Measurements from ENCODE around the gene CCNG1. TPM values are rescaled to one million over a fixed set of nuclear protein-coding genes. Genes with fewer than 3 reads are reported as not detected.

Gene CCNG1
- total RNA-seq, 6 donors from 2014 or later = 52.5 to 118 (median 73.8) TPM

DNA sequence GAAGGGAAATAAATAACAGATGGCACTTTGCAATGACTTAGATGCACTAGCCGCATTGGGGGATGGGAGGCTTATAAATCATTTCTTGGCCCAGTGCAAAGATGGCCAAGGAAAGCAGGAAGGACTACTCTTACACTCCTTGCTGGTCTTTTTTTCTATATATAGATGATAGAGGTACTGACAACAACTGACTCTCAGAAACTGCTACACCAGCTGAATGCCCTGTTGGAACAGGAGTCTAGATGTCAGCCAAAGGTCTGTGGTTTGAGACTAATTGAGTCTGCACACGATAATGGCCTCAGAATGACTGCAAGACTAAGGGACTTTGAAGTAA is 1.7 kb downstream of the CCNG1 start:
- DNase-seq (no peak), ATAC-seq (ENCODE audit: low FRiP score in 2 of 2) (no peak)
- TF ChIP-seq POLR2AphosphoS5 (IDR thresholded peaks at IDR 0.05) = no peak
- TF ChIP-seq, protein P1, sequence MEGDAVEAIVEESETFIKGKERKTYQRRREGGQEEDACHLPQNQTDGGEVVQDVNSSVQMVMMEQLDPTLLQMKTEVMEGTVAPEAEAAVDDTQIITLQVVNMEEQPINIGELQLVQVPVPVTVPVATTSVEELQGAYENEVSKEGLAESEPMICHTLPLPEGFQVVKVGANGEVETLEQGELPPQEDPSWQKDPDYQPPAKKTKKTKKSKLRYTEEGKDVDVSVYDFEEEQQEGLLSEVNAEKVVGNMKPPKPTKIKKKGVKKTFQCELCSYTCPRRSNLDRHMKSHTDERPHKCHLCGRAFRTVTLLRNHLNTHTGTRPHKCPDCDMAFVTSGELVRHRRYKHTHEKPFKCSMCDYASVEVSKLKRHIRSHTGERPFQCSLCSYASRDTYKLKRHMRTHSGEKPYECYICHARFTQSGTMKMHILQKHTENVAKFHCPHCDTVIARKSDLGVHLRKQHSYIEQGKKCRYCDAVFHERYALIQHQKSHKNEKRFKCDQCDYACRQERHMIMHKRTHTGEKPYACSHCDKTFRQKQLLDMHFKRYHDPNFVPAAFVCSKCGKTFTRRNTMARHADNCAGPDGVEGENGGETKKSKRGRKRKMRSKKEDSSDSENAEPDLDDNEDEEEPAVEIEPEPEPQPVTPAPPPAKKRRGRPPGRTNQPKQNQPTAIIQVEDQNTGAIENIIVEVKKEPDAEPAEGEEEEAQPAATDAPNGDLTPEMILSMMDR (IDR thresholded peaks at IDR 0.05) = no peak
- TF ChIP-seq EP300 (IDR thresholded peaks at IDR 0.05) = no peak
- TF ChIP-seq POLR2A (IDR thresholded peaks at IDR 0.05) = no peak
- H3K27me3 ChIP-seq = no peaks in the 10 kb centered on the region
- 54 to 73% methylated on average over 2 of the region's 2 CpGs for WGBS, 2 donors
- no peaks in the 10 kb centered on the region for H3K9me3 ChIP-seq
- H3K27ac ChIP-seq = no peak overlapping the region
- H3K4me1 ChIP-seq = peaks cover 20 to 27% (median 24%) of the 10 kb centered on the region in 4 donors
- peak overlapping the region in 3 of 4 donors; percentile 73 to 95 (median 91) for H3K4me3 ChIP-seq
- peaks cover 13 to 29% (median 19%) of the 10 kb centered on the region in 4 donors for H3K36me3 ChIP-seq

DNA sequence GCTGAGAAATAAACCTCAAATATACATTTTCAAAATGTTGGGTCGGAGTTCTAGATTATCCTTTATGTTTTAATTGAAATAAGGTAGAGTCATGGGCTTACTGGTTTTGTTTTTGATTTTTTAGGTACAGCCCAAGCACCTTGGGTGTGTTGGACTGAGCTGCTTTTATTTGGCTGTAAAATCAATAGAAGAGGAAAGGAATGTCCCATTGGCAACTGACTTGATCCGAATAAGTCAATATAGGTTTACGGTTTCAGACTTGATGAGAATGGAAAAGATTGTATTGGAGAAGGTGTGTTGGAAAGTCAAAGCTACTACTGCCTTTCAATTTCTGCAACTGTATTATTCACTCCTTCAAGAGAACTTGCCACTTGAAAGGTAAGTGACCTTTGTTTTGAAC is 3.6 kb downstream of the CCNG1 start:
- ATAC-seq (ENCODE audit: low FRiP score in 2 of 2) (no peak), DNase-seq (no peak)
- peaks cover 20 to 27% (median 24%) of the 10 kb centered on the region in 4 donors for H3K4me1 ChIP-seq
- no peak overlapping the region for H3K4me3 ChIP-seq
- WGBS, 2 donors = 96 to 97% methylated on average over 3 of the region's 3 CpGs
- no peaks in the 10 kb centered on the region for H3K27me3 ChIP-seq
- TF ChIP-seq EP300 (IDR thresholded peaks at IDR 0.05) (no peak), POLR2AphosphoS5 (IDR thresholded peaks at IDR 0.05) (no peak), POLR2A (IDR thresholded peaks at IDR 0.05) (no peak)
- TF ChIP-seq, protein P1 (IDR thresholded peaks at IDR 0.05) = no peak
- peaks cover 13 to 48% (median 24%) of the 10 kb centered on the region in 4 donors for H3K36me3 ChIP-seq
- H3K9me3 ChIP-seq = no peaks in the 10 kb centered on the region
- H3K27ac ChIP-seq = no peak overlapping the region

DNA sequence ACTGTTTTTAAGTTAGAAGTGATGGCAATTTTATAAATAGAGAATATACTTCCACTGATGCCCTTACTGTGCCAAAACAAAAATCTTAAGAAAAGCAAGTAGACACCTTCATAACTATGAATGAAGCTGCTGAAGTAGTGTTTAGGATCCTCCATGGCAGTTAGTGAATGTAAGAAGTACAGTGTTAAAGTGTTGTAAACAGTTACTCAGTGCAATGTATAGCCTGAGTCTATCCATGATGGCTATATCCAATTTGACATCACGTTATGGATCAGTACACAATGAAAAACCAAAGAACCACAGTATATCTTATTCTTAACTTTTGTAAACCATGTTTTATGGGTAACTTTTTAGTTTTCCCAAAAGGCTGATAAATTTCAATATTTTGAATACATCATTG is 7.1 kb downstream of the CCNG1 start:
- H3K27me3 ChIP-seq = no peaks in the 10 kb centered on the region
- peaks cover 18 to 77% (median 41%) of the 10 kb centered on the region in 4 donors for H3K36me3 ChIP-seq
- TF ChIP-seq POLR2AphosphoS5 (IDR thresholded peaks at IDR 0.05) (no peak), EP300 (IDR thresholded peaks at IDR 0.05) (no peak), POLR2A (IDR thresholded peaks at IDR 0.05) (no peak)
- TF ChIP-seq, protein P1 (IDR thresholded peaks at IDR 0.05) = no peak
- H3K27ac ChIP-seq = no peak overlapping the region
- H3K4me1 ChIP-seq = peaks cover 6 to 11% (median 7%) of the 10 kb centered on the region in 4 donors
- H3K9me3 ChIP-seq = no peaks in the 10 kb centered on the region
- no peak for ATAC-seq (ENCODE audit: low FRiP score in 2 of 2)
- WGBS, 2 donors = 96 to 97% methylated on average over 1 of the region's 1 CpG
- H3K4me3 ChIP-seq = no peak overlapping the region
- DNase-seq = no peak

DNA sequence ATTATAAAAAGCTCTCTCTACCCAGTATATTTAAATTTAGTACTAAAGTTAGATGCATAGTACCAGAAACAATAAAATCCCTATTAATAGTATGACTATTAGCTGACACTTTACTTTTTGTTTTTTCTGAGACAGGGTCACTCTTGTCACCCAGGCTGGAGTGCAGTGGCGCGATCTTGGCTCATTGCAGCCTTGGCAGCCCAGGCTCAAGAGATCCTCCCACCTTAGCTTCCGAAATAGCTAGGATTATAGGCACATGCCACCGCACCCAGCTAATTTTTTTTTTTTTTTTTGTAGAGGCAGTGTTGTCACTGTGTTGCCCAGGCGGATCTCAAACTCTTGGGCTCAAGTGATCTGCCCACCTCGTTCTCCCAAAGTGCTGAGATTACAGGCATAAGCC is 8.0 kb downstream of the CCNG1 start:
- TF ChIP-seq EP300 (IDR thresholded peaks at IDR 0.05) = no peak
- no peak for TF ChIP-seq POLR2AphosphoS5 (IDR thresholded peaks at IDR 0.05)
- TF ChIP-seq, protein P1 (IDR thresholded peaks at IDR 0.05) = no peak
- no peak for TF ChIP-seq POLR2A (IDR thresholded peaks at IDR 0.05)
- Histone ChIP-seq H3K27me3 (no peaks in the 10 kb centered on the region), H3K4me1 (peaks cover 0 to 2% (median 0%) of the 10 kb centered on the region in 4 donors), H3K36me3 (peaks cover 18 to 74% (median 41%) of the 10 kb centered on the region in 4 donors), H3K9me3 (no peaks in the 10 kb centered on the region), H3K4me3 (no peak overlapping the region), H3K27ac (no peak overlapping the region)
- no peak for ATAC-seq (ENCODE audit: low FRiP score in 2 of 2)
- WGBS, 2 donors = 84 to 93% methylated on average over 6 of the region's 6 CpGs
- DNase-seq = no peak

DNA sequence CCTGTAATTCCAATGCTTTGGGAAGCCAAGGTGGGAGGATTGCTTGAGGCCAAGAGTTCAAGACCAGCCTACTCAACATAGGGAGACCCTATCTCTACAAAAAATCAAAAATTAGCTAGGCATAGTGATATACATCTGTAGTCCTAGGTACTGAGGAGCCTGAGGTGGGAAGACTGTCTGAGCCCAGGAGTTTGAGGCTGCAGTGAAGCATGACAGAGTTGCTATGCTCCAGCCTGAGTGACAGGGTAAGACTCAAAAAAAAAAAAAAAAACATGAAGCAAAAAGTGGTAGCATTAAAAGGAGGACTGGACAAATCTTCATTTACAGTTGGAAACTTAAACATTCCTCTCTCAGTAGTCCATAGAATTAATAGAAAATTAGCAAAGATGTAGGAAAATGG is 9.8 kb downstream of the CCNG1 start:
- Histone ChIP-seq H3K27ac (no peak overlapping the region), H3K36me3 (peaks cover 12 to 71% (median 36%) of the 10 kb centered on the region in 4 donors), H3K27me3 (no peaks in the 10 kb centered on the region), H3K9me3 (no peaks in the 10 kb centered on the region), H3K4me1 (no peaks in the 10 kb centered on the region), H3K4me3 (no peak overlapping the region)
- DNase-seq (no peak), ATAC-seq (ENCODE audit: low FRiP score in 2 of 2) (no peak)
- TF ChIP-seq POLR2AphosphoS5 (IDR thresholded peaks at IDR 0.05) (no peak), POLR2A (IDR thresholded peaks at IDR 0.05) (no peak), EP300 (IDR thresholded peaks at IDR 0.05) (no peak)
- TF ChIP-seq, protein P1 (IDR thresholded peaks at IDR 0.05) = no peak

All from upper lobe of left lung (tissue), 6 donors.